ENCODE data around the gene IL1B.

DNA sequence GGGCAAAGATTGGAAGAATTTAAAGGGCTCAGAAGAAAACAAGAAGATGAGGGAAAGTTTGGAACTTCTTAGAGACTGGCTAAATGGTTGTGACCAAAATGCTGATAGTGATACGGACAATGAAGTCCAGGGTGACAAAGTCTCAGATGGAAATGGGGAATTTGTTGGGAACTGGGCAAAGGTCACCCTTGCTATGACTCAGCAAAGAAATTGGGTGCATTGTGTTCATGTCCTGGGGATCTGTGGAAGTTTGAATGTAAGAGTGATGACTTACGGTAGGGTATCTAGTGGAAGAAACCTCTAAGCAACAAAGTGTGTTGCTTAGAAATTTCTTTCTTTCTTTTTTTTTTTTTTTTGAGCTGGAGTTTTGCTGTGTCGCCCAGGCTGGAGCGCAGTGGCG lies 46.3 kb downstream of the IL1B start:
- TF ChIP-seq POLR2A (IDR thresholded peaks at IDR 0.05) (no peak), CTCF (IDR thresholded peaks at IDR 0.05) (no peak)
